ENCODE data around the gene SNX19.

Gene SNX19

GRCh38 chr11:130839981-130840666, 76.2 kb downstream of the SNX19 start:
- no peak for FAIRE-seq

GRCh38 chr11:130837194-130837593, 79.1 kb downstream of the SNX19 start:
- FAIRE-seq: no peak

DNA sequence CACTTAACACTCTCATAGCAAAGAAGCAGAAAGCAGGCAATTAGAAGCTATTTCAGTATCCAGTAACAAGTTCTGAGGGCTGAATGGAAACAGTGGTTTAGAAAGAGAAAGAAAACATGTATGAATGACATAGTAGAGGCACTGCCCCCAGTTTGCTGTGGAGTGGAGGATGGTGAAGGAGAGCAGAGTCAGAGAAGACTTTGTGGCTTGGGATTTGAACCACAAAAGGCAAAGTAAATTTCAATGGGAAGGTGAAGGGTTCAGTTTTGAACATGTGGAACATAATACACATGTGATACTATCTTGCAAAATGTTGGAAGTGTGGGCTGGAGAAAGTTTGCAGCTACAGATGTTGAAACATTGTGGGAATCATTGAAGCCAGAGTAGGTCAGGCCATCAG, 81.4 kb downstream of the SNX19 start:
- FAIRE-seq: no peak

- FAIRE-seq: no peak
Measured at GRCh38 chr11:130832566-130833425, 83.5 kb downstream of the SNX19 start.

- FAIRE-seq: no peak
Measured at GRCh38 chr11:130831976-130832375, 84.3 kb downstream of the SNX19 start.

DNA sequence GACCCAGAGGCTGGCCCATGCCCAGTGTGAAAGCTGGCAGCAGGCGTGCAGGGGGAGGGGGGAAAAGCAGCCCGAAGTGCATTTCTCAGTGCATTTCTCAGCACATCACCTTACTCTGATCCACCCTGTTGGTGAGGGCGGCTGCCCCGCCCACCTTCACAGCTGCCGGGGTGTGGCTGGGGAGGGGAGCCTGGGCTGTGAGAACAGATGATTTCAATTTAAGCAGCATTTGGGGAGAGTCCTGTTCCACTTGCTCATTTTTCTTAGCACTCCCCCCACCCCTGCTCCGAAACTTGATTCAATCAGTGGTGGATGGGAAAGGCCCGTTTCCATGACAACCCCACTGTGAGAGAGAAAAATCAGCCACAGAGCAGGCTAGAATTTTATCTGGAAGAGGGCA, 84.8 kb downstream of the SNX19 start:
- FAIRE-seq: no peak

GRCh38 chr11:130830566-130830965, 85.7 kb downstream of the SNX19 start:
- no peak for FAIRE-seq

DNA sequence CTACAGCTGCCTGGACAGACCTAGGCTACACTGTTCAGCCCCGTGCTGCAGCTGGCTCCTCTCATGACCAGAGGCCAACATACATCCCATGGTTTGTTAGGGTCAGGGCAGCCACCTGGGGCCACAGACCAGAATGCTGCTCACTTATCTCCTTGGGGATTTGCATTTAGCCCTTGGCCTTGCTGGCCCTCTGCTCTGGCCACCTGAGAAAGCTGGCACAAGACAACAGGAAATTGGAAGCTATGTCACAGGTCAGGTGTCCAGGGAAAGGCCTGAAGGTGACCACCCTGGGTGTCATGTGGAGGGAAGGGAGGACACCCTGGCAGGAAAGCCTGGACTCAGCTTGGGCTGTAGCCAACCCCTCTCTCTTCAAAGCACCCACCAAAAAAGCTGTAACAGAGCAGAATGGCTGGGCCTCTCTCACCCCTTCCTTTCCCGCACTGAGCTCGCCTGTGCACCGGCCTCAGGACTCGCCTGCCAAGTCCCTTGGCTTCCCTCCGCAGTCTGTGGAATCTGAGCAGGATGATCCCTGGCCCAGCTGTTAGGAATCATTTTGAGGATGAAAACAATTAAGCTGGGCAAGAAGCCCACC, 86.3 kb downstream of the SNX19 start:
- FAIRE-seq: no peak

DNA sequence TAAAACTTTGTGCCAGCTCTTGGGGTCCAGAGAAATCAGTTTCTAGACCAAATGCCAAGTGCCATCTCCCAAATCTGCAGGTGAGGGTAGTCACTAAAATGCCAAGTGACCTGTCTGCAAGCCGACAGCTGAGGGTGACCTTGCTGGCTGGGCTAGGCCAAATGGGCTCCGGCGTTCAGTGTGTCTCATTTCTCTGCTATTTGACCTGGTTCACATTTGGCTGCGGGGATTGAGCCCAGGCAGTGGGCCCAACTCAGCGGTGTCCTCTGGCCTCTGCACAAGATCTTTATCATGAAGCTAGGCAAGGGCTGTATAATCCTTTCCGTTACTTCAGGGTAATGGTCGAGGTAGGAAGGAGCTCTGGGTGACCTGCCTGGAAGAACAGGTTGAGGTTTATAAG, 87.5 kb downstream of the SNX19 start:
- no peak for FAIRE-seq

- no peak for FAIRE-seq
Measured at GRCh38 chr11:130827451-130828377, 88.6 kb downstream of the SNX19 start.

GRCh38 chr11:130826572-130826971, 89.7 kb downstream of the SNX19 start:
- FAIRE-seq: no peak

DNA sequence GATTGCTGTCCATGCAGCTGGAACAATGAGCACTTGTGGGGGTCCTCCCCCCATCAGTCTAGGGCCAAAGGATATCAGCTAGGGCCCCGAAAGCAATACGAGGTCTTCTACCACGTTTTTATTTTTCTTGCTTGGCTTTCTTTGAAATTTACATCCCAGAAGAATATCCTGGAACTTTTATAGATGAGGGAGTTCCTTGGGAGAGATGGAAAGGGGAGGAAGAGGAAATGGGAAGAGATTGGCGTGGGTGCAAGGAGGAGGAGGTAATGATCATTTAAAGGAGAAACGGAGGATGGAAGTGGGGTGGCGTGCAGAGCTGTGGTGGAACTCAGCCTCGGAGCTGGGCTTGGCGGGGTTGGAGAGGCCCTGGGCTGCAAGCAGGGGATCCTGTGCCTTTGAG, 90.3 kb downstream of the SNX19 start:
- no peak for FAIRE-seq

- no peak for FAIRE-seq
Measured at GRCh38 chr11:130825561-130825960, 90.7 kb downstream of the SNX19 start.

All from TTC549 (cell line).